HFF-Myc (cell line): Measurements from ENCODE around the gene HOXB7.
A peak's percentile ranks its signal among the peaks of the same experiment; 100 is the strongest.

Experiments
- DNase-seq: peaks from one replicate; pipeline ENCODE4 v3.0.0-alpha.2; 2011; ENCODE audit warnings: low read depth; ENCODE audit errors: extremely low read depth
- H3K4me3 ChIP-seq: replicated peaks from 2 replicates; pipeline ENCODE4 v1.5.1; 2011; ENCODE audit warnings: low read depth, mild to moderate bottlenecking, control low read depth, low read length
- TF ChIP-seq, protein P1 (sequence below): IDR thresholded peaks from 2 replicates; pipeline ENCODE4 v1.5.1; 2012; ENCODE audit warnings: mild to moderate bottlenecking, low read depth, low read length, control low read depth; ENCODE audit errors: missing control alignments

HOXB7 gene

DNA sequence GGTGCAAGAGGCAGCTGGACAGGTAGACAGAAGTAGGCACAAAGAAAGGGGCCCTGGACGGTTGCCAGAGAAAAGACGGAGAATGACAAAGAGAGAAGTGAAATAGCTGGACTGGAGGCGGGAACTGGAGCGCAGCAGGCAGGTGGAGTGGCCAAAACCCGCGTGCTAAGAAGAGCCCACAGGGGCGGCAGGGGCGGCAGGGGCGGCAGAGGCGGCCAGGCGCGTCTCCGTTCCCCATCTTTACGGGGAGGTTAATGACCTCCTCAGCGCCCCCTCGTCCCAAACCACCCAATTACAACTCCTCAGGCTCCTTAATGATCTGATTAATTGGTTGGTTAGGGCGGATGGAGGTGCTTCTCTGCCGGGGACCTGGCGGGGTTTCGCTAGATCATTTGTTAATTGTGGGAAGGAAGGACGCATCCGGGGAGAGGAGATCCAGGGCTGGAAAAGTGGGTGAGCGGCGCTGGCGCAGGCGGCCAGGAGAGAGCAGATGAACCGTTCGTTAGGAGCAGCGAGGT lies 30.8 kb upstream of the HOXB7 start:
- DNase-seq = no peak
- TF ChIP-seq, protein P1, sequence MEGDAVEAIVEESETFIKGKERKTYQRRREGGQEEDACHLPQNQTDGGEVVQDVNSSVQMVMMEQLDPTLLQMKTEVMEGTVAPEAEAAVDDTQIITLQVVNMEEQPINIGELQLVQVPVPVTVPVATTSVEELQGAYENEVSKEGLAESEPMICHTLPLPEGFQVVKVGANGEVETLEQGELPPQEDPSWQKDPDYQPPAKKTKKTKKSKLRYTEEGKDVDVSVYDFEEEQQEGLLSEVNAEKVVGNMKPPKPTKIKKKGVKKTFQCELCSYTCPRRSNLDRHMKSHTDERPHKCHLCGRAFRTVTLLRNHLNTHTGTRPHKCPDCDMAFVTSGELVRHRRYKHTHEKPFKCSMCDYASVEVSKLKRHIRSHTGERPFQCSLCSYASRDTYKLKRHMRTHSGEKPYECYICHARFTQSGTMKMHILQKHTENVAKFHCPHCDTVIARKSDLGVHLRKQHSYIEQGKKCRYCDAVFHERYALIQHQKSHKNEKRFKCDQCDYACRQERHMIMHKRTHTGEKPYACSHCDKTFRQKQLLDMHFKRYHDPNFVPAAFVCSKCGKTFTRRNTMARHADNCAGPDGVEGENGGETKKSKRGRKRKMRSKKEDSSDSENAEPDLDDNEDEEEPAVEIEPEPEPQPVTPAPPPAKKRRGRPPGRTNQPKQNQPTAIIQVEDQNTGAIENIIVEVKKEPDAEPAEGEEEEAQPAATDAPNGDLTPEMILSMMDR = no peak
- no peak overlapping the region for H3K4me3 ChIP-seq

DNA sequence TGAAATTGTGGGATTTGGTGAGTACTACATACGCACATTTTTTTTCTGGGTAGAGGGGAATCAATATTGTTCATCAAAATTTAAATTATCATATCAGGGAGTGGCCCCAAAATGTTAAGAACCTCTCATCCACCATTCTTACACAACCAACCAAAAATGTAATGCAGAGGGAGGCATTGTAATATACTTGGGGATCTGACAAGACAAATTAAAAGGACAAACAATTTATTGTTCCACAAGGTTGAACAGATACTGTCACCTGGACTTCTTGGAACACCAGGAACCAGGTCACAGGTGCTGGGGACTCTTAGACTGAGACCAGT lies 30.0 kb upstream of the HOXB7 start:
- H3K4me3 ChIP-seq = no peak overlapping the region
- TF ChIP-seq, protein P1 = no peak
- DNase-seq = no peak

DNA sequence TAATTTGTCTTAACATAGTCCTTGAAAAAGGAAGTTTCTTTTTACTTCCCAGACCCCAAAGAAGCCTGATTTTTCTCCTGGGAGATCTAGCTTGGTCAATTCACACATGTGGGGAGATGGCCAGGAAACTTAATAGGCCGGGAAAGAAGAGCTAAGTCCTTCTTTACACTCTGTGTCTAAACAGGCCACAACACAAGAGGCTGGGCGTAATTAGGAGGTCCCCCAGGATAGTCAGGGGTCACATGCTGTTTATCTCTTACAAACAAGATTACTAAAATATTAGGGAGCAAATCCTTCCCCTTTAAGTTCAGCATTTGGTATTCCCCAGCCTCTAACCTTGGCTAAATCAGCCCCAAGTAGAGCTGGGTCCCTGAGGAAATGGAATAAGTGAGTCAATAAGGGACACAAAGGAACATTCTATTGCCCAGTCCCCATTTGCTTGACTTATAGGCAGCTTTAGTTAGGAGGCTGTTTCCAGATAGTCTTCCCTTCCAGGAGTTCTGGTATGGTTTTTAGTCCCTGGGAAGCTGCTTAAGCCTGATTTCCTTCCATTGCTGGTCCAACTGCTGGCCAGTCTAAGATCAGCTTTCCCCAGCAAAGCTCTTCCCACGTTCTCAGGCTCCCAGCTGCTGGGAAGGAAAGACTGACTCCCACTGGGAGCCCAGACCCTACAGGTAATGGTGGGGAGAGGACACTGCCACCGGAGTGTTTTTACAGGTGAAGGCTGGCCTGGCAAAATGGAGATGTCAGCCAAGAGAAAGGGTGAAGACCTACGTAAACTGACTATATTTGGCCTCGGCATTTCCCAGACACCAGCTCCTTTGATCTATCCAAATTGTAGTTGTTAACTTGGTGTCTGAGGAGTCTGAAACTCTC lies 29.4 kb upstream of the HOXB7 start:
- DNase-seq = no peak
- TF ChIP-seq, protein P1 = no peak
- no peak overlapping the region for H3K4me3 ChIP-seq

DNA sequence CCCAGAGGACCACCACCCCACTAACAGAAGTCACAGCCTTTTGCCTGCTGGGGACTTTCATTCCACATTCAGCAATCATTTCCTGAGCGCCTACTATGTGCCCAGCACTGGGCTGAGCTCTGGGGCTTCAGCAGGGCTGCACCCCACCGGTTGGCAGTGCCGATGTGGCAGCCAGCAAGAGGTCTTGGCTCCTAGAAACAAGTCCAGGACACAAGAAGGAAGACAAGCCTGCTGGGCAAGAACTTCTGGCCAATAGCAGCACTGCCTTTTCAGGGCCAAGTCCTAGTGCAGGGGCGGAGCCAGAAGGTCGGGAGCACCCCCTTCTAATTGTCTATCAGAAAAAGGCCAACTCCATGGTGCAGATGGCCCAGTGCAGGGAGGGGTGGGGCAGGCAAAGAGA lies 28.3 kb upstream of the HOXB7 start:
- no peak overlapping the region for H3K4me3 ChIP-seq
- TF ChIP-seq, protein P1 = no peak
- DNase-seq = no peak

DNA sequence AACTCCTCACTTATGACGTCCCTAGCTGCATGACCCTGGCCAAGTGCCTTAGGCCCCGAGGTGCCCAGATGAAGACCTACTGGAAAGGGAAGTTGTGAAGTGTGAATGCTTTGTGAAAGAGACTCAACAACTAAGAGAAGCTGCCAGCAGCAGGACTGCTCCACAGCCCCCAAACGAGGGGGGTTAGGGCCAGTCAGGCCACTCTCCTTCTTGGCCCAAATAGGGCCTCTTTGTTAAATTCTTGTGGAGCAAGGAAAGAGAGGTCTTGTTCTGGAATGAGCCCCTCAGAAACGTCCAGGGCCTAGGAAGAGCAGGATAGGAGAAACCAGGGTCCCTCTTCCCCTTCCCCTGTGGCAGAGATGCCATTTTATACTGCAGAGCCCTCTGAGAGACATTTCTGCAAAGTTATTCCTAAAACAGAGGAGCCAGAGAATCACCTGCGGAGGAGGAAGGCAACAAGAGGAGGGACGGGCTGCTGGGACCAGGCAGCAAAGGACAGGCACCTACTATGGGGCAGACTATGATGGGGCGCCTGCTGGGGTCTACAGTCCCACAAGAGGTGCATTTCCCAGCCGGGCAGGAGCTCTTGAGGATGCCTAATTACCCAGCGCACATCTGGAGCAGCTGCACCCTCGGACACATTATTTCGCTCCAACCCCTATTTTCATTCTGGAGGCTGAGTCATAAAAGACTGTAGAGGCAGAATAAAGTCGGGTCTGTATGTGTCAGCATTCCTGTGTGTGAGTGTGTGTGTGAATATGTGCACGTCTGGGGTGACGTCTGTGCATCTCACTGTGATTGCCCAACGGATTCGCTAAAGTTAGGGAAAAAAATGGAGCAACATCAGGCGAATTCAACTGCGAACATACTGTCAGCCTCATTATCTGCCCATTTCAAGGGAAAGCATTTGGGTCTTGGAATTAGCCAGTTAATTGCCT lies 26.8 kb upstream of the HOXB7 start:
- H3K4me3 ChIP-seq = no peak overlapping the region
- DNase-seq = peak; percentile 6
- TF ChIP-seq, protein P1 = no peak

DNA sequence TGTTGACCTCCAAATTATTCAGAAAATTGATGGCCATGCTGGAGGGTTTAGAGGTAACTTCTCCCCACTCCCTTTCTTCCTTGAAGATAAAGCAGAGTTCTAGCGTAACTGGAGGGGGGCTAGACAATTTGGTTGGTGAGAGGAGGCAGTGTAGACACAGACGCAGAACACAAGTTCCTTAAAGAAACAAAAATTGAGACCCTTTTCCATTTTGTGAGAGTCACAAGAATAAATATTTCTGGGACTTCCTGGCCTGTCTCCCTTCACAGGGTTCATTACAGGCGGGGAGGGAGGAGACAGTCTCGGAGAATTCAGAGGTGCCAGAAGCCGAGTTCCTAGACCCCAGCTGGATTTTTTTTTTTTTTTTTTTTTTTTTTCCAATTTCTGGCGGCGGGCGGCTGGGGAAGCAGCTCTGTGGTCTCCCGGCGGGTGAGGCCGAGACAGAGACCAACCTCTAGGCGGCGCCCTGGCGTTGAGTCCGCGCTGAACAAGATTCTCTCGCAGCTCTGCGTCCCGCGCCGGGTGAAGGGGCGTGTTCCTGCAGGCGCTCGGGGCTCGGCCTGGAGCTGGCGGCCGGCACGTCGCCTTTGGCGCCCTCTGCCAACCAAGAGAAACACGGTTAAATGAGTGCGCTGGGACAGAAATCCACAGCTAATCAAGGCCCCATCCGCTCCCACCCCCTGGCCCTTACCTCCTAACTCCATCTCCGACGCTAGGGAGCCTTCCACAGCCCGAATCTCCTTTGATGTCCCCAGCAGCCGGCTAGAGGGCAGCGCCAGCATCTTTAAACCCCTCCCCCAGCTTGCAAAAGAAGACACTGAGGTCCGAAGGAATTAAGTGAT lies 25.6 kb upstream of the HOXB7 start:
- DNase-seq = peak; percentile 33
- TF ChIP-seq, protein P1 = peak; percentile 63
- no peak overlapping the region for H3K4me3 ChIP-seq
